Ishikawa (cell line): ENCODE data around the gene RPS6KA2.

ENCODE experiments used
- CEBPB ChIP-seq: IDR thresholded peaks from 2 replicates; pipeline ENCODE4 v1.6.1; 2012
- CREB1 ChIP-seq: IDR thresholded peaks from 2 replicates; pipeline ENCODE4 v1.6.1; 2012; ENCODE audit warnings: low read depth
- EGR1 ChIP-seq: IDR thresholded peaks from 2 replicates; pipeline ENCODE4 v1.6.1; 2012
- EP300 ChIP-seq: IDR thresholded peaks from 2 replicates; pipeline ENCODE4 v1.6.1; 2012; ENCODE audit warnings: borderline replicate concordance
- FOXM1 ChIP-seq: IDR thresholded peaks from 2 replicates; pipeline ENCODE4 v1.6.1; 2012; ENCODE audit warnings: low read depth, borderline replicate concordance
- NFIC ChIP-seq: IDR thresholded peaks from 2 replicates; pipeline ENCODE4 v1.6.1; 2012
- RAD21 ChIP-seq: IDR thresholded peaks from 2 replicates; pipeline ENCODE4 v1.6.1; 2012; ENCODE audit warnings: low read depth
- TAF1 ChIP-seq: IDR thresholded peaks from 2 replicates; pipeline ENCODE4 v1.6.1; 2012; ENCODE audit warnings: low read depth, mild to moderate bottlenecking
- TCF12 ChIP-seq: IDR thresholded peaks from 2 replicates; pipeline ENCODE4 v1.6.1; 2012; ENCODE audit warnings: low read depth
- TEAD4 ChIP-seq: IDR thresholded peaks from 2 replicates; pipeline ENCODE4 v1.6.1; 2012
- YY1 ChIP-seq: IDR thresholded peaks from 2 replicates; pipeline ENCODE4 v1.6.1; 2012; ENCODE audit warnings: low read depth
- ZBTB7A ChIP-seq: IDR thresholded peaks from 2 replicates; pipeline ENCODE4 v1.6.1; 2012; ENCODE audit warnings: low read depth
- TF ChIP-seq, protein P1 (sequence below): IDR thresholded peaks from 2 replicates; pipeline ENCODE4 v1.6.1; 2012
- TF ChIP-seq, protein P2 (sequence below): IDR thresholded peaks from 2 replicates; pipeline ENCODE4 v1.6.1; 2012
- TF ChIP-seq, protein P3 (sequence below): IDR thresholded peaks from 2 replicates; pipeline ENCODE4 v1.6.1; 2012; ENCODE audit warnings: low read depth, mild to moderate bottlenecking

RPS6KA2 gene

DNA sequence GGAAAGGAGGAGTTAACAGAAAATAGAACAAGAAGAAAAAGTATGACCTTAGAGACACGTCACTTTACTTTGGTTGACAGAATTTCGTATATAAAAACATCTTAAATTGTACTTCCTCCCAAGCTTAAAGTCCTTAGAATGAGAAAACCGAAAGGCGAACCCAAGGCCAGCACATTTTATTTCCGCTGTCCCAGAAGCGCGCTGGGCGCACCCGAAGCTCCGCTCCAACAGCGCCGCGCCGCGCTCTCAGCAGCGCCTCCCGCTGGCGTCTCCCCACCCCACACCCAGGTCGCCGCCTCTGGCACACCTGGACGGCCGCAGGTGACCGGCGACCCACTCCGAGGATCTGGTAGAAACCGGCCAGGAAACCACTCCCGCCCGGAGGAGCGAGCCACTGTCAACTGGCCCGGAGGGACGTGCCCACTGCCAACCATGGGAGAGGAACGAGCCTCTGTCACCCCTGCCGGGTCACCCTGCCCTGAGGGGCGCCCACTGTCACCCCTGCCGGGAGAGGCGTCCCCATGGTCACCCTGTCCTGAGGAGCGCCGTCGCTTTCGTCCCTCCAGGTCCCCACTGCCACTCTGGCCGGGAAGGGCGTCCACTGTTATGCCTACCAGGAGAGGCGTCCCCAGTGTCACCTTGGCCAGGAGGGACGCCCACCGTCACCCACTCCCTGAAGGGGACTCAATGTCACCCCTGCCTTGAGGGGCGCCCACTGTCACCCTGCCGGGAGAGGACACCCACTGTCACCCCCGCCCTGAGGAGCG is 245.1 kb downstream of the RPS6KA2 start:
- TF ChIP-seq RAD21: peak; percentile 54; the same call in 1 of the 2 replicates
- TF ChIP-seq NFIC: no peak
- TF ChIP-seq, protein P1, sequence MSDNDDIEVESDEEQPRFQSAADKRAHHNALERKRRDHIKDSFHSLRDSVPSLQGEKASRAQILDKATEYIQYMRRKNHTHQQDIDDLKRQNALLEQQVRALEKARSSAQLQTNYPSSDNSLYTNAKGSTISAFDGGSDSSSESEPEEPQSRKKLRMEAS: peak; percentile 48; the same call in 1 of the 2 replicates
- no peak for TF ChIP-seq YY1
- TF ChIP-seq, protein P2, sequence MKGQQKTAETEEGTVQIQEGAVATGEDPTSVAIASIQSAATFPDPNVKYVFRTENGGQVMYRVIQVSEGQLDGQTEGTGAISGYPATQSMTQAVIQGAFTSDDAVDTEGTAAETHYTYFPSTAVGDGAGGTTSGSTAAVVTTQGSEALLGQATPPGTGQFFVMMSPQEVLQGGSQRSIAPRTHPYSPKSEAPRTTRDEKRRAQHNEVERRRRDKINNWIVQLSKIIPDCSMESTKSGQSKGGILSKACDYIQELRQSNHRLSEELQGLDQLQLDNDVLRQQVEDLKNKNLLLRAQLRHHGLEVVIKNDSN: no peak
- no peak for TF ChIP-seq EP300
- TF ChIP-seq TCF12: peak; percentile 28; the same call in 1 of the 2 replicates

DNA sequence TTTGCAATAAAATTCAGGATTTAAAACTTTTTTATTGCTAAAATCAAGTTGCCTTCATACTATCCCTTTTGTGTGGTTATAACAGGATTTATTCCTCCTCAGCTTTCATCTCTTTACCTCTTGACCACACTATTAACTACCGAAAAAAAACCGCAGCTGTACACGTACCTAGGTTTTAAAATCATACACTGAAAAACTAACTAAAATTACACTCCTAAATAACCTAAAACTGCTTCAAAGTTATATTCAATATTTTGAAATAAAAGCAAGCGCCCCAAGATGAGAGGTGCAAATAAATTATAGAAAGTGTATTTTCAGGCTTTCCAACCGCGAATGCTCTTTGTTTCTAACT is 245.7 kb downstream of the RPS6KA2 start:
- TF ChIP-seq EP300: no peak

DNA sequence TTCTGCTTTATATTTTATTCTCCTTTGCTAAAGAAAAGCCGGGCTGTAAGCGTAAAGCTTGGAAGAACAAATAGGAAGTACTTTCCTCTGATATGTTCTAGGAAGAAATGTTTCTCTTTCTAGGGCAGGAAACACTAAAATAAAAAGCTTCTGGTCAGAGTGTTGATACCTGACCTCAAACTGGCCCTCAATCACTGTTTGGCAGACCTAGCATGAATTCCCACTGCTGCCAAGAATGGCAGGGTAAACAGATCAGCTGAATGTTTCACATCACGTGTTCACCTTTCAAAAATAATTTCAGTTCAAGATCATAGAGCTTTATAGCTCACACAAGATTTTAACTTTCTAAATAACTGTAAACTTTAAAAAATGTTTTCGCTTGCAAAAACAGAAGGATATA is 247.3 kb downstream of the RPS6KA2 start:
- TF ChIP-seq, protein P2: no peak
- TF ChIP-seq NFIC: no peak

DNA sequence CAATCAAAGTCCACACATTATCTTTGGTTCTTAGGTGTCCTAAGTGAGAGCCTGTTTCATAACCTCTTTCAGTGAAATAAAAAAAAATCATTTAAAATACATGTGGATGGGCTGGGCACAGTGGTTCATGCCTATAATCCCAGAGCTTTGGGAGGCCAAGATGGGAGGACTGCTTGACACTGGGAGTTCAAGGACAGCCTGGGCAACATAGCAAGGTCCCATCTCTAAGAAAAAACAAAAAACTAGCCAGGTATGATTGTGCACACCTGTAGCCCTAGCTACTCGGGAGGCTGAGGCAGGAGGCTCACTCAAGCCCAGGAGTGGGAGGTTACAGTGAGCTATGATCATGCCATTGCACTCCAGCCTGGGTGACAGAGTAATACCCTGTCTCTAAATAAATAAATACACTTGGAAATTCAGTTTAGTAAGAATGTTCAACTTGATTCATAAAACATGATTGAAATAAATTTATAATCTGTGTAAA is 247.9 kb downstream of the RPS6KA2 start:
- no peak for TF ChIP-seq EGR1
- no peak for TF ChIP-seq CREB1
- TF ChIP-seq TAF1: no peak
- TF ChIP-seq, protein P2: no peak
- no peak for TF ChIP-seq RAD21
- TF ChIP-seq CEBPB: no peak
- no peak for TF ChIP-seq TCF12
- TF ChIP-seq, protein P3, sequence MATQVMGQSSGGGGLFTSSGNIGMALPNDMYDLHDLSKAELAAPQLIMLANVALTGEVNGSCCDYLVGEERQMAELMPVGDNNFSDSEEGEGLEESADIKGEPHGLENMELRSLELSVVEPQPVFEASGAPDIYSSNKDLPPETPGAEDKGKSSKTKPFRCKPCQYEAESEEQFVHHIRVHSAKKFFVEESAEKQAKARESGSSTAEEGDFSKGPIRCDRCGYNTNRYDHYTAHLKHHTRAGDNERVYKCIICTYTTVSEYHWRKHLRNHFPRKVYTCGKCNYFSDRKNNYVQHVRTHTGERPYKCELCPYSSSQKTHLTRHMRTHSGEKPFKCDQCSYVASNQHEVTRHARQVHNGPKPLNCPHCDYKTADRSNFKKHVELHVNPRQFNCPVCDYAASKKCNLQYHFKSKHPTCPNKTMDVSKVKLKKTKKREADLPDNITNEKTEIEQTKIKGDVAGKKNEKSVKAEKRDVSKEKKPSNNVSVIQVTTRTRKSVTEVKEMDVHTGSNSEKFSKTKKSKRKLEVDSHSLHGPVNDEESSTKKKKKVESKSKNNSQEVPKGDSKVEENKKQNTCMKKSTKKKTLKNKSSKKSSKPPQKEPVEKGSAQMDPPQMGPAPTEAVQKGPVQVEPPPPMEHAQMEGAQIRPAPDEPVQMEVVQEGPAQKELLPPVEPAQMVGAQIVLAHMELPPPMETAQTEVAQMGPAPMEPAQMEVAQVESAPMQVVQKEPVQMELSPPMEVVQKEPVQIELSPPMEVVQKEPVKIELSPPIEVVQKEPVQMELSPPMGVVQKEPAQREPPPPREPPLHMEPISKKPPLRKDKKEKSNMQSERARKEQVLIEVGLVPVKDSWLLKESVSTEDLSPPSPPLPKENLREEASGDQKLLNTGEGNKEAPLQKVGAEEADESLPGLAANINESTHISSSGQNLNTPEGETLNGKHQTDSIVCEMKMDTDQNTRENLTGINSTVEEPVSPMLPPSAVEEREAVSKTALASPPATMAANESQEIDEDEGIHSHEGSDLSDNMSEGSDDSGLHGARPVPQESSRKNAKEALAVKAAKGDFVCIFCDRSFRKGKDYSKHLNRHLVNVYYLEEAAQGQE: no peak
- no peak for TF ChIP-seq ZBTB7A
- TF ChIP-seq FOXM1: no peak
- TF ChIP-seq, protein P1: no peak
- no peak for TF ChIP-seq YY1
- no peak for TF ChIP-seq TEAD4

DNA sequence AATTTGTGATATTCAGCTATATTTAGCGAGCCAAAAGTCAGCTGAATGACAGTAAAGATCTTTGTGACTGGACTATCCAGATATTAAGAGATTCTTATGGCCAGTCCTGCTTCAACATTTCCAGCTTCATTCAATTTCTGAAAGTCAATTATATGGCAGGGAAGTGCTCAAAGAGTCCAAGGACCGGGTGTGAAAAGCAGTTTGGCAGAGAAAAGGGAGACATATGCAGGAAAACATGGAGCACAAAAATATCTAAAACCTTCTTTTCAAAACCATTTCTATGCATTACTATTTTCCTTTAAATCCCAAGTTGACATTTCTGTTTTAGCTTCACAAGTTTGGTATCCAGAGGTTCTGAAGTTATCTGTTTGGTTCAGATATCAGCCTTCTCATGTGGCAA is 249.3 kb downstream of the RPS6KA2 start:
- TF ChIP-seq NFIC (no peak), CREB1 (no peak), ZBTB7A (no peak), EP300 (no peak), TCF12 (no peak), CEBPB (no peak), RAD21 (no peak), TEAD4 (no peak), EGR1 (no peak), TAF1 (no peak), FOXM1 (no peak), YY1 (no peak)
- TF ChIP-seq, protein P2: no peak
- TF ChIP-seq, protein P1: no peak
- TF ChIP-seq, protein P3: no peak
